GM18951 (cell line): ENCODE measurements around the gene MRO.
"Not testable (repeated sequence)": the region's sequence is repeated elsewhere in the genome, so short reads cannot be mapped to it uniquely, and the experiment has no call there.

ENCODE experiments used
- POLR2A ChIP-seq: IDR thresholded peaks from 4 replicates; pipeline ENCODE4 v1.6.1; 2011; ENCODE audit warnings: mild to moderate bottlenecking; ENCODE audit not compliant: insufficient read length, insufficient read depth; ENCODE audit errors: extremely low read depth
- in situ Hi-C: fragments of 300-500 bp; cut with MboI; formaldehyde crosslinking; loops from one replicate; pipeline ENCODE4 v1.12.0; 2022; ENCODE audit warnings: low sequenced_read_pairs, mixed read lengths, inconsistent platforms; ENCODE audit not compliant: unreplicated experiment

MRO gene

GRCh38 chr18:50796495-50796894 is 23.3 kb downstream of the MRO start:
- in situ Hi-C loops = no loop called here
- TF ChIP-seq POLR2A = no peak

GRCh38 chr18:50793641-50794565 is 25.9 kb downstream of the MRO start:
- in situ Hi-C loops = no loop called here
- TF ChIP-seq POLR2A = no peak

- in situ Hi-C loops = no loop called here
- TF ChIP-seq POLR2A = no peak
Observed at GRCh38 chr18:50792885-50793284, 26.9 kb downstream of the MRO start.

- no peak for TF ChIP-seq POLR2A
- in situ Hi-C loops = no loop called here
Observed at GRCh38 chr18:50791599-50792438, 28.0 kb downstream of the MRO start.

- in situ Hi-C loops = no loop called here
- no peak for TF ChIP-seq POLR2A
Observed at GRCh38 chr18:50790948-50791347, 28.9 kb downstream of the MRO start.

- TF ChIP-seq POLR2A = no peak
- in situ Hi-C loops = no loop called here
Observed at GRCh38 chr18:50790241-50790640, 29.6 kb downstream of the MRO start.

- in situ Hi-C loops = no loop called here
Observed at GRCh38 chr18:50788284-50788683, 31.5 kb downstream of the MRO start.

GRCh38 chr18:50786864-50787263 is 33.0 kb downstream of the MRO start:
- TF ChIP-seq POLR2A = no peak
- in situ Hi-C loops = no loop called here

More at GRCh38 chr18:50788284-50788683, 31.5 kb downstream of the MRO start:
- no peak for TF ChIP-seq POLR2A

- in situ Hi-C loops = no loop called here
- TF ChIP-seq POLR2A = no peak
Observed at GRCh38 chr18:50783553-50783952, 36.3 kb downstream of the MRO start.

- in situ Hi-C loops = not testable (repeated sequence)
Observed at GRCh38 chr18:50779021-50779420, 40.8 kb downstream of the MRO start.

- in situ Hi-C loops = no loop called here
- TF ChIP-seq POLR2A = no peak
Observed at GRCh38 chr18:50776383-50776782, 43.4 kb downstream of the MRO start.

- in situ Hi-C loops = no loop called here
- TF ChIP-seq POLR2A = no peak
Observed at GRCh38 chr18:50775726-50776125, 44.1 kb downstream of the MRO start.

GRCh38 chr18:50775207-50775606 is 44.6 kb downstream of the MRO start:
- in situ Hi-C loops = no loop called here
- TF ChIP-seq POLR2A = no peak

- in situ Hi-C loops = no loop called here
- no peak for TF ChIP-seq POLR2A
Observed at GRCh38 chr18:50769463-50769862, 50.4 kb downstream of the MRO start.
